ENCODE results near the gene ZNF385D.

GRCh38 chr3:21463319-21463718 lies 287.7 kb downstream of the ZNF385D start:
- TF ChIP-seq CTCF (IDR thresholded peaks at IDR 0.05) (no peak), POLR2A (IDR thresholded peaks at IDR 0.05) (no peak)
